Cardiac muscle cell (in vitro differentiated cells and primary cell): ENCODE data around the gene MACROH2A2. TPM values are rescaled to one million over a fixed set of nuclear protein-coding genes. Genes with fewer than 3 reads are reported as not detected.

Experiments
- DNase-seq, 2 donors: peaks; one replicate each; pipeline versions ENCODE4 v3.0.0 to v3.0.0-alpha.2; 2010 to 2017; ENCODE audit warnings: low read depth in 1 of 2, low spot score in 1 of 2
- H3K27ac ChIP-seq: fragments of 200-600 bp; sonication (generic); 2 replicates; pipeline ENCODE4 v1.5.1; 2016
- H3K27me3 ChIP-seq: fragments of 200-600 bp; sonication (generic); 2 replicates; pipeline ENCODE4 v1.6.0; 2016; ENCODE audit warnings: control low read depth
- H3K36me3 ChIP-seq: fragments of 200-600 bp; sonication (generic); 2 replicates; pipeline ENCODE4 v1.5.1; 2016; ENCODE audit warnings: control low read depth
- H3K4me1 ChIP-seq: fragments of 200-600 bp; sonication (generic); 2 replicates; pipeline ENCODE4 v1.8.1; 2017; ENCODE audit warnings: low read depth, mild to moderate bottlenecking, mixed run types
- H3K4me3 ChIP-seq: fragments of 200-600 bp; sonication (generic); 2 replicates; pipeline ENCODE4 v1.5.1; 2016; ENCODE audit warnings: mild to moderate bottlenecking
- H3K9me3 ChIP-seq: fragments of 200-600 bp; sonication (generic); 2 replicates; pipeline ENCODE4 v1.5.1; 2017; ENCODE audit warnings: low read depth, mild to moderate bottlenecking, control low read depth
- CTCF ChIP-seq: IDR thresholded peaks from 2 replicates; pipeline ENCODE4 v1.5.1; 2012; ENCODE audit warnings: low read depth, mild to moderate bottlenecking, low read length
- polyA plus RNA-seq: library from polyadenylated mRNA; unstranded; fragments of >200 nt; fragmentation: Nextera tagmentation; extraction: Ambion mirVana; gene quantifications from 2 replicates; pipeline ENCODE4 v1.2.1, GENCODE V29; 2016
- total RNA-seq: library from RNA; depleted of rRNA; stranded (reverse); fragments of >200 nt; gene quantifications from 2 replicates; pipeline ENCODE4 v1.2.3, GENCODE V29; 2016

The MACROH2A2 gene
- total and polyA plus RNA-seq, 2 experiments from 2014 or later: 142 to 161 TPM

GRCh38 chr10:70124918-70125317 is 72.3 kb downstream of the MACROH2A2 start:
- Histone ChIP-seq H3K9me3 (no peaks in the 10 kb centered on the region), H3K4me1 (peaks cover 6% of the 10 kb centered on the region), H3K36me3 (no peaks in the 10 kb centered on the region), H3K27me3 (no peaks in the 10 kb centered on the region), H3K27ac (no peak overlapping the region), H3K4me3 (no peak overlapping the region)
- no peak for DNase-seq
- TF ChIP-seq CTCF: no peak

- peak in 1 of 2 donors; percentile 46 for DNase-seq
- Histone ChIP-seq H3K4me1 (peaks cover 6% of the 10 kb centered on the region), H3K36me3 (no peaks in the 10 kb centered on the region), H3K4me3 (no peak overlapping the region), H3K27me3 (peaks cover 9% of the 10 kb centered on the region), H3K9me3 (no peaks in the 10 kb centered on the region), H3K27ac (peak overlapping the region; percentile 38)
- no peak for TF ChIP-seq CTCF
Observed at GRCh38 chr10:70125918-70126552, 73.4 kb downstream of the MACROH2A2 start.

- H3K27ac ChIP-seq: no peak overlapping the region
- no peaks in the 10 kb centered on the region for H3K36me3 ChIP-seq
- H3K27me3 ChIP-seq: peaks cover 17% of the 10 kb centered on the region
- H3K4me3 ChIP-seq: no peak overlapping the region
- H3K9me3 ChIP-seq: no peaks in the 10 kb centered on the region
- H3K4me1 ChIP-seq: peaks cover 6% of the 10 kb centered on the region
- DNase-seq: no peak
- TF ChIP-seq CTCF: no peak
Observed at GRCh38 chr10:70126700-70127395, 74.2 kb downstream of the MACROH2A2 start.

GRCh38 chr10:70130878-70131559 is 78.4 kb downstream of the MACROH2A2 start:
- no peak for TF ChIP-seq CTCF

GRCh38 chr10:70131560-70131937 is 78.9 kb downstream of the MACROH2A2 start:
- Histone ChIP-seq H3K27ac (no peak overlapping the region), H3K9me3 (no peaks in the 10 kb centered on the region), H3K4me3 (no peak overlapping the region), H3K4me1 (peaks cover 4% of the 10 kb centered on the region), H3K27me3 (peaks cover 39% of the 10 kb centered on the region), H3K36me3 (no peaks in the 10 kb centered on the region)
- DNase-seq: no peak
- no peak for TF ChIP-seq CTCF

More at GRCh38 chr10:70130878-70131559, 78.4 kb downstream of the MACROH2A2 start:
- H3K27me3 ChIP-seq: peaks cover 39% of the 10 kb centered on the region
- H3K9me3 ChIP-seq: no peaks in the 10 kb centered on the region
- peaks cover 6% of the 10 kb centered on the region for H3K4me1 ChIP-seq
- peak in 1 of 2 donors; percentile 91 for DNase-seq
- H3K27ac ChIP-seq: no peak overlapping the region
- no peaks in the 10 kb centered on the region for H3K36me3 ChIP-seq
- no peak overlapping the region for H3K4me3 ChIP-seq
